Immature natural killer cell (primary cell): ENCODE results near the gene TIMM17A. TPM values are rescaled to one million over a fixed set of nuclear protein-coding genes. Genes with fewer than 3 reads are reported as not detected.
"Not testable (repeated sequence)": the region's sequence is repeated elsewhere in the genome, so short reads cannot be mapped to it uniquely, and the experiment has no call there.

Source experiments
- DNase-seq, 3 donors: peaks; one replicate each; pipeline ENCODE4 v3.0.0; 2022; ENCODE audit warnings: mixed read lengths in 1 of 3
- H3K27ac Mint-ChIP-seq, 6 donors: one replicate each; pipeline ENCODE4 v1.8.0; 2020; ENCODE audit warnings: mixed read lengths in 6 of 6, mild to moderate bottlenecking in 5 of 6, inconsistent platforms in 4 of 6, moderate library complexity in 3 of 6
- H3K27me3 Mint-ChIP-seq, 3 donors: one replicate each; pipeline ENCODE4 v1.8.0; 2020 to 2021; ENCODE audit warnings: low read depth in 3 of 3, mild to moderate bottlenecking in 3 of 3, mixed read lengths in 3 of 3, moderate library complexity in 3 of 3, inconsistent platforms in 1 of 3
- H3K36me3 Mint-ChIP-seq, 3 donors: one replicate each; pipeline ENCODE4 v1.8.0; 2020; ENCODE audit warnings: mixed read lengths in 3 of 3, inconsistent platforms in 2 of 3, mild to moderate bottlenecking in 2 of 3
- H3K4me1 Mint-ChIP-seq, 2 donors: one replicate each; pipeline ENCODE4 v1.8.0; 2020; ENCODE audit warnings: inconsistent platforms in 2 of 2, mild to moderate bottlenecking in 2 of 2, mixed read lengths in 2 of 2, moderate library complexity in 1 of 2
- H3K4me3 Mint-ChIP-seq, 5 donors: one replicate each; pipeline ENCODE4 v1.8.0; 2020; ENCODE audit warnings: mild to moderate bottlenecking in 5 of 5, mixed read lengths in 5 of 5, inconsistent platforms in 3 of 5, moderate library complexity in 3 of 5
- H3K9me3 Mint-ChIP-seq, 6 donors: one replicate each; pipeline ENCODE4 v1.8.0; 2020; ENCODE audit warnings: mild to moderate bottlenecking in 6 of 6, mixed read lengths in 6 of 6, inconsistent platforms in 4 of 6, moderate library complexity in 3 of 6
- polyA plus RNA-seq, 3 donors: library from polyadenylated mRNA; unstranded; fragments of 300-500 nt; fragmentation: Illumina TruSeq; gene quantifications; one replicate each; pipeline ENCODE4 v1.2.3, GENCODE V29; 2021

Gene TIMM17A
- polyA plus RNA-seq, 3 donors from 2014 or later, result 34.3 to 42.9 (median 34.7) TPM

DNA sequence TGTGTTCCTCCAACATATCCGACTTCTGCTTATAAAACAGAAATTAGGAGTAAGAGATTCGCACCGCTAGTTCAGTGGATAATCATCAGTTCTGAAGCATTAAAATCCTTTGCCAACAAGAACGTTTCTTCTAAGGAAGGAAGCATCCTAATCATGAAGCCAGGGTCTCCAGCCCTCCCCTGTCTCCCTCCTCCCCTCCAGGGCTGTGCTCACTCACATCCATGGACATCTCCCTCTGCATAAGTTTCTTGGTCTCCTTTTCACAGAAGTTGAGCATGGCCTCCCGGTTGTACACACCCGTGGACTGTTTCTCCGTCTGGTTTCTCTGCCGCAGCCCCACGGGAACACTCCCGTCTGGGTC lies 9.5 kb upstream of the TIMM17A start:
- Mint-ChIP-seq H3K36me3 (no peaks in the 10 kb centered on the region), H3K4me1 (peaks cover 9% of the 10 kb centered on the region in 2 donors), H3K27ac (no peak overlapping the region), H3K9me3 (no peaks in the 10 kb centered on the region), H3K4me3 (peak overlapping the region in 1 of 5 donors; percentile 69), H3K27me3 (peaks cover 21 to 23% (median 21%) of the 10 kb centered on the region in 3 donors)
- DNase-seq, result no peak

DNA sequence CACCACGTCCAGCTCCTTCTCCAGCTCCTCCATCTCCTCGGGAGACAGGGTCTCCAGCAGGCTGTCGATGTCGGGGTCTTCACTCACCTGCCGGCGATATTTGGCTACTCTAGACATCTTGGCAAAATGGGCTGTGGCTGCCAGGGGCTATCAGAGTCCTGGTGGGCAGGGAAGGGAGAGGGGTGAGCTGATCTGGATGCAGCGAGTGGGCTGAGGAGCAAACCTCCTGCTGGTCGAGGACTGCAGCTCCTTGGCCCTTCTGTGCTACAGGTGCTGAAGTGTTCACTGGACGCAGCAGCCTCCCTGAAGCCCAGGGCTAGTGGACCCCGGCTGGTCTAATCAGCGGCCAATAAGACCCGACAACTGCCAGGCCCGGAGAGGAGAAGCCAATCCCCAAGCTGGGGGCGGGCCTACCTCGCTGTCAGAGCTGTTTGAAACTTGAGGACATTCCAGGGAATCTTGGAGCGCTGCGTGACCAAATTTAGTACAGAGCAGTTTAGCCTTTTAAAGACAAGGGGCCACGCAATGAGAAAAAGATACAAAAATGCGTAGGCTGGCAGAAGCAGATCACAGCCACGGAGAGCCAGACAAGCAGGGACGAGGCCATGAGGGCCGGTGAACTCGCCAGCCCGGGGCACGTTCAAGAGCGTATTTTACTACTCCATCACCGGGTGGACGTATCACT lies 8.9 kb upstream of the TIMM17A start, which contains the start of gene LMOD1:
Gene LMOD1 (minus strand): TSS at position 325 of the 685 bp plus-strand sequence. CDS start 208 bp downstream, at position 117.
- peak within 1 kb of the TSS in 3 of 5 donors; percentile 53 to 69 (median 56) for H3K4me3 Mint-ChIP-seq
- H3K27me3 Mint-ChIP-seq, result peaks cover 21 to 22% (median 21%) of the 10 kb centered on the region in 3 donors
- no peaks in the 10 kb centered on the region for H3K36me3 Mint-ChIP-seq

DNA sequence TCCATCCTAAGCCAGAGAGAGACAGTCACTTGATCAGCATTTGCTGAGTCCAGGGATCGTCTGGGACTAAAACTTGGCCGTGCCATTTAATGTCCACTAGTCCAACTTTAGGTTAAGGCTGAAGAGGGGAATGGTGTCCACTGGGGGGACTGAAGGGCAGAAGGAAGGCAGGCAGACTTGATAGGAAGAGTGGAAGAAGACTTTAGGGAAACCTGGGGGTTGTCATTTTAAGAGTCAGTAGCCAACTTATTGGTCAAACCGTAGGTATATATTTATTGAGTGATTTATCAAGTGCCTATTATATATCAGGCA lies 7.7 kb upstream of the TIMM17A start:
- Mint-ChIP-seq H3K36me3 (no peaks in the 10 kb centered on the region), H3K9me3 (no peaks in the 10 kb centered on the region), H3K27ac (no peak overlapping the region), H3K27me3 (peaks cover 21% of the 10 kb centered on the region in 3 donors), H3K4me1 (peaks cover 9% of the 10 kb centered on the region in 2 donors), H3K4me3 (peak overlapping the region in 1 of 5 donors; percentile 30)
- DNase-seq, result no peak

More for the DNA sequence above, 8.9 kb upstream of the TIMM17A start, which contains the start of gene LMOD1:
- Mint-ChIP-seq H3K9me3 (no peaks in the 10 kb centered on the region), H3K27ac (no peak within 1 kb of the TSS), H3K4me1 (peaks cover 9% of the 10 kb centered on the region in 2 donors)
- no peak for DNase-seq

DNA sequence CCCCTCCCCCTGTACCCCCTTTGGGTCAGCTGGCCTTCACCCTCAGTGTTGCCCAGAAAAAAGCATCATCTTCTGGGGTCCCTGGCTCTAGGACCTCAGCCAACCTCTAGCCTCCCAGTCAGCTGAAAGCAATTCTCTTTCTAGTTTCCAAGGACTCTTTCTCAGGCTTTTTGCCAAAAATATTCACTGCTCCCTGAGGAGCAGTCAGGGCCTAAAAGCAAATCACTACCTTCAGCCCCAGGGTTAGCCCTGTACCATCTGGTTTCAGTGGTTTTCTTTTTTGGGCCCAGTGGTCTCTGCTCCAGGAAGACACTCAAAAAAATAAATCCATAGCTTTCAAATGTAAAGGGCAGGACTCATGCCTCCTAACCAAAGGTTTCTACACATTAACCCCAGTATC lies 5.8 kb upstream of the TIMM17A start:
- Mint-ChIP-seq H3K4me3 (no peak overlapping the region), H3K27ac (no peak overlapping the region), H3K4me1 (peaks cover 12% of the 10 kb centered on the region in 2 donors)

DNA sequence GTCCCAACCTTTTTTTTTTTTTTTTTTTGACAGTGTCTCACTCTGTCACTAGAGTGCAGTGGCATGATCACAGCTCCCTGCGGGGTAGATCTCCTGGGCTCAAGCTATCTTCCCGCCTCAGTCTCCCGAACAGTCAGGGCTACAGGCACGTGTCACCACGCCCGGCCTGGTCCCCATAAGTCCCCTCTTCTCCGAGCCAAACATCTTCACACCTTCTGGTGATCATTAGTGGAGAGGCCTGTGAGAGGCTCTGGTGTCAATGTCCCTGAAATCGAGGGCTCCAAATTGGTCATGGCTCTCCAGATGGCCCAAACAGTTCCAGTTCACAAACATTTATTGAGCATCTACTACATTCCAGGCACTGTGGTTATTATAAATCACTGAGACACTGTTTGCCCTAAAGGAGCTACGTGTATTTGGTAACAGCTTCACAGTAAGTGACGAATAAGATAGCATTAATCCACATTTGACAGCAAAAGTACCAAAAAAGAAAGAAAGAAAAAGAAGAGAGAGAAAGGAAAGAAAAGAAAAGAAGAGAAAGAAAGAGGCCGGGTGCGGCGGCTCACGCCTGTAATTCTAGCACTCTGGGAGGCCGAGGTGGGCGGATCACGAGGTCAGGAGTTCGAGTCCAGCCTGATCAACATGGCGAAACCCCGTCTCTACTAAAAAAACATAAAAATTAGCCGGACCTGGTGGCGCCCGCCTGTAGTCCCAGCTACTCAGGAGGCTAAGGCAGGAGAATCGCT lies 867 bp upstream of the TIMM17A start:
- DNase-seq, result no peak
- Mint-ChIP-seq H3K9me3 (no peaks in the 10 kb centered on the region), H3K27me3 (peaks cover 13 to 17% (median 16%) of the 10 kb centered on the region in 3 donors), H3K27ac (peak overlapping the region; percentile 88 to 98 (median 97)), H3K4me1 (peaks cover 28 to 30% of the 10 kb centered on the region in 2 donors), H3K36me3 (peaks cover 0 to 5% (median 0%) of the 10 kb centered on the region in 3 donors), H3K4me3 (peak overlapping the region; percentile 97 to 99 (median 98))

More for the DNA sequence above, 5.8 kb upstream of the TIMM17A start:
- no peaks in the 10 kb centered on the region for H3K9me3 Mint-ChIP-seq
- no peaks in the 10 kb centered on the region for H3K36me3 Mint-ChIP-seq
- H3K27me3 Mint-ChIP-seq, result peaks cover 24% of the 10 kb centered on the region in 3 donors
- DNase-seq, result no peak

DNA sequence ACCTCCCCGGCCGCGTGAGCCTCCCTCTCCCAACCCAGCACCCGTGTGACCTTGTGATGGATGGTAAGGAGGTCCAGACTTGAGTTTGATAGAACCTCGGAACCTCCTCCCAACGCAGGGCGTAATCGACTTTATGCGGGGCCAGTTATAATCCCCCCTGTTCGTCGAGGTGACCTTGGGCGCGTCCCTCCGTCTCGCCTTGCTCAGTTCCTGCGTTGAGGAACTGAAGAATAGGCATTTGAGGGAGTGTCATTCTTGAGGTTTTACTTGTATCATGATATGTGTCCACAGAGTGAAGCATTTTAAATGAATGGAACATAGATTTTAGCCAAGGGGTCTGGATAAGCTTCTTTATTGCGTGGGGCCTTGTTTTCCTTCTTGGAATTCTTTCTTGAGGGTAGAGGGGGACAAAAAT lies 433 bp downstream of the TIMM17A start:
- H3K4me3 Mint-ChIP-seq, result peak overlapping the region; percentile 97 to 99 (median 98)
- no peak for DNase-seq
- H3K27me3 Mint-ChIP-seq, result peaks cover 13 to 16% (median 13%) of the 10 kb centered on the region in 3 donors
- H3K27ac Mint-ChIP-seq, result peak overlapping the region; percentile 88 to 98 (median 97)
- H3K4me1 Mint-ChIP-seq, result peaks cover 30 to 31% of the 10 kb centered on the region in 2 donors
- H3K9me3 Mint-ChIP-seq, result no peaks in the 10 kb centered on the region
- peaks cover 0 to 10% (median 3%) of the 10 kb centered on the region in 3 donors for H3K36me3 Mint-ChIP-seq

DNA sequence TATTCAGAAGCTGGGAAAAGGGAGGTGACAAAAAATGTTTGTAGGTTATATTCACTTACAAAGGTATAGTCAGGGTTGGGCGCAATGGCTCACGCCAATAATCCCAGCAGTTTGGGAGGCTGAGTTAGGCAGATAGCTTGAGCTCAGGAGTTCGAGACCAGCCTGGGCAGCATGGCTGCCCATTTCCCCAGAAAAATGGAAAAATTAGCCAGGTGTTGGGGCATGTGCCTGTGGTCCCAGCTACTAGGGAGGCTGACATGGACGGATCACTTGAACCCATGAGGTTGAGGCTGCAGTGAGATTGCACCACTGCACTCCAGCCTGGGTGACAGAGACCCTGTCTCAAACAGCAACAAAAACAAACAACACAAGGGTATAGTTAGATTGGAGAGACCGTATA lies 3.0 kb downstream of the TIMM17A start:
- Mint-ChIP-seq H3K4me1 (peaks cover 30 to 31% of the 10 kb centered on the region in 2 donors), H3K27me3 (peaks cover 13 to 16% (median 13%) of the 10 kb centered on the region in 3 donors), H3K27ac (peak overlapping the region in 1 of 6 donors; percentile 42), H3K9me3 (no peaks in the 10 kb centered on the region), H3K36me3 (peaks cover 5 to 23% (median 11%) of the 10 kb centered on the region in 3 donors), H3K4me3 (no peak overlapping the region)
- no peak for DNase-seq

DNA sequence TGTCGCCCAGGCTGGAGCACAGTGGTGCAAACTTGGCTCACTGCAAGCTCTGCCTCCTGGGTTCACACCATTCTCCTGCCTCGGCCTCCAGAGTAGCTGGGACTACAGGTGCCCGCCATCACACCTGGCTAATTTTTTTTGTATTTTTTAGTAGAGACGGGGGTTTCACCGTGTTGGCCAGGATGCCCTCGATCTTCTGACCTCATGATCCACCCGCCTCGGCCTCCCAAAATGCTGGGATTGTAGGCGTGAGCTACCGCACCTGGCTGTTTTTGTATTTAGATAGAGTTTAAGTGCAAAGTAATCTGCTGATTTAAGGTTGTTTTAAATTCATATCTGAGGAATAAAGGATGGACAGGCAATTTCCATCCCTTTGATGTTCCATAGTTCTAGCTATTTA lies 7.1 kb downstream of the TIMM17A start:
- H3K4me1 Mint-ChIP-seq, DNase-seq, H3K9me3 Mint-ChIP-seq, H3K27me3 Mint-ChIP-seq, H3K4me3 Mint-ChIP-seq, H3K27ac Mint-ChIP-seq: not testable (repeated sequence)
- H3K36me3 Mint-ChIP-seq, result peaks cover 8 to 48% (median 15%) of the 10 kb centered on the region in 3 donors

DNA sequence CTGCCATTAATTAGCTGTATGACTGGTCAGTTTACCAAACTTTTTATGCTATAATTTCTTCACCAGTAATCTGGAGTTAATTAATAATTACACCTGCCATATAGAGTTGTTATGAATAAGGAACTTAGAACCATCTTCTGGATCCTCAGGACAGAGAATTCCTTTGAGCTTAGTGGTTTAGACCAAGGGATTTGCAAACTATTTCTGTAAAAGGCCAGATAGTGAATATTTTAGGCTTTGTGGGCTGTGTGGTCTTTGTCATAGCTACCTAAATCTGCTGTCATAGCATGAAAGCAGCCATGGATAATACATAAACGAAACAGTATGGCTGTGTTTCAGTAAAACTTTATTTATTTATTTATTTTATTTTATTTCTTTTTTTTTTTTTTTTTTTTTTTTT lies 9.0 kb downstream of the TIMM17A start:
- DNase-seq, result no peak
- H3K27me3 Mint-ChIP-seq, result no peaks in the 10 kb centered on the region
- H3K36me3 Mint-ChIP-seq, result peaks cover 17 to 47% (median 19%) of the 10 kb centered on the region in 3 donors
- H3K4me1 Mint-ChIP-seq, result peaks cover 0 to 3% of the 10 kb centered on the region in 2 donors
- no peak overlapping the region for H3K27ac Mint-ChIP-seq
- no peak overlapping the region for H3K4me3 Mint-ChIP-seq
- no peaks in the 10 kb centered on the region for H3K9me3 Mint-ChIP-seq

DNA sequence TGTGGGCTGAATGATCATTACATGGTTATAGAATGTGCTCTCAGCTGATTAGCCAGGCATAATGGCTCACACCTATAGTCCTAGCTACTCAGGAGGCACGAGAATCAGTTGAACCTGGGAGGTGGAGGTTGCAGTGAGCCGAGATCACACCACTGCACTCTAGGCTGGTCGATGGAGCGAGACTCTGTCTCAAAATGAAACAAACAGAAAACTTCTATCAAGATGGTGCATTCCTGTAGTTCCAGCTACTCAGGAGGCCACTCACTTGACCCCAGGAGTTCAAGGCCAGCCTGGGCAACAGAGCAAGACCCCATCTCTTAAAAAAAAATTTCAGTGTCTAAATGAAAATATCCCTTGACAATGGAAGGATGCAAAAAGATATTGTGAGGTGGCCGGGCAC lies 10.9 kb downstream of the TIMM17A start:
- Mint-ChIP-seq H3K27ac (no peak overlapping the region), H3K4me1 (no peaks in the 10 kb centered on the region), H3K36me3 (peaks cover 16 to 49% (median 25%) of the 10 kb centered on the region in 3 donors), H3K27me3 (no peaks in the 10 kb centered on the region), H3K4me3 (no peak overlapping the region), H3K9me3 (no peaks in the 10 kb centered on the region)
- DNase-seq, result no peak

DNA sequence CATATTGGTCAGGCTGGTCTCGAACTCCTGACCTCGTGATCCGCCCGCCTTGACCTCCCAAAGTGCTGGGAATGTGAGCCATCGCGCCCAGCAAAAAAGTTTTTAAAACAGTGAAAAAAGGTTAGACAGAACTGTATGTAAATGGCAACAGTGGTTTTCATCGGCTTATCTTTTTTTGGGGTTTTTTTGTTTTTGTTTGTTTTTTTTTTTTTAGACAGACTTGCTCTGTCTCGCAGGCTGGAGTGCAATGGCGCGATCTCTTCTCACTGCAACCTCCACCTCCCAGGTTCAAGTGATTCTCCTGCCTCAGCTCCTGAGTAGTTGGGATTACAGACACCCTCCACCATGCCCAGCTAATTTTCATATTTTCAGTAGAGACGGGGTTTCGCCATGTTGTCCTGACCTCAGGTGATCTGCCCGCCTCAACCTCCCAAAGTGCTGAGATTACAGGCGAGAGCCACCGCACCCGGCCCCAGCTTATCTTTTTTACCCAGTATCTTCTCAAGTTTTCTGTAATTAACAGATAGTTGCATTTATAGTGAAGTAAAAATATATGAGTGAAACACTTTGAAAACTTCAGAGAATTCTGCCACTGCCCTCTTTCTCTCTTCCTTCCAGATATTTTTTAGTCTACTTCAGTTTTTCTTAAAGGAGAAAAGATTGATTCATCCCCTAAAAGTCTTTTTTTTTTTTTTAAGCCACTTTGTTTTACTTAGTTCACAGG lies 13.1 kb downstream of the TIMM17A start:
- Mint-ChIP-seq H3K9me3 (no peaks in the 10 kb centered on the region), H3K4me3 (no peak overlapping the region), H3K36me3 (peaks cover 8 to 38% (median 20%) of the 10 kb centered on the region in 3 donors), H3K27ac (no peak overlapping the region), H3K27me3 (peaks cover 0 to 3% (median 1%) of the 10 kb centered on the region in 3 donors), H3K4me1 (no peaks in the 10 kb centered on the region)
- no peak for DNase-seq

DNA sequence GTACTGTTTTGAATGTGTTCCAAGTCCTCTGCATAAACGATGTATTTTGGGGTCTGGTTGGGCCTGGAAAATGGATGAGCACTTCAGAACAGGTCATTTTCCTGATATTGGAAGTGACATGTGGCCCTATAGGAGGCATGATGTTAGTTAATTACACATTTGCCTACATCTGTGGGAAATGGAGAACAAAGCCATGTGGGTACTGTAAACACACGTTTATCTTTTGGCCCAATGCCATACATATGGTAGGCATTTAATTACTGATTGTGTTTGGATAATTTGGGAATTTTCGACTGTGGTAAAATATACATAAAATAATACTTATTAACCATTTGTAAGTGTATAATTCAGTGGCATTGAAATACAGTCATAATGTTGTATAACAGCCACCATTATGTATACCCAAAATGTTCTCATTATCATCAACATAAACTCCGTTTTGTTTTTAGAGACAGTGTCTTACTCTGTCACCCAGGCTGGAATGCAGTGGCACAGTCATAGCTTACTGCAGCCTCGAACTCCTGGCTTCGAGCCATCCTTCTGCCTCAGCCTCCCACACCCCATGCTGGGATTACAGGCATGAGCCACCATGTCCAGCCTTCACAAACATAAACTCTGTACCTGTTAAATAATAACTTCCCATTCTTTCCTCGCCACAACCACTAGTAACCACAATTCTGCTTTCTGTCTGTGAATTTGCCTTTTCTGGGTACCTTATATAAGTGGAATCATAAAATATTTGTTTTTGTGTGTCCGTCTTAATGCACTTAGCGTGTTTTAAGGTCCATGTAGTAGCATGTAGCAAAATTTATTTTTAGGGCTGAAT lies 15.2 kb downstream of the TIMM17A start:
- peaks cover 4 to 25% (median 17%) of the 10 kb centered on the region in 3 donors for H3K36me3 Mint-ChIP-seq
- DNase-seq, result no peak
- H3K9me3 Mint-ChIP-seq, result no peaks in the 10 kb centered on the region
- H3K27me3 Mint-ChIP-seq, result peaks cover 0 to 3% (median 1%) of the 10 kb centered on the region in 3 donors
- H3K27ac Mint-ChIP-seq, result peak overlapping the region in 1 of 6 donors; percentile 40
- H3K4me3 Mint-ChIP-seq, result no peak overlapping the region
- no peaks in the 10 kb centered on the region for H3K4me1 Mint-ChIP-seq

DNA sequence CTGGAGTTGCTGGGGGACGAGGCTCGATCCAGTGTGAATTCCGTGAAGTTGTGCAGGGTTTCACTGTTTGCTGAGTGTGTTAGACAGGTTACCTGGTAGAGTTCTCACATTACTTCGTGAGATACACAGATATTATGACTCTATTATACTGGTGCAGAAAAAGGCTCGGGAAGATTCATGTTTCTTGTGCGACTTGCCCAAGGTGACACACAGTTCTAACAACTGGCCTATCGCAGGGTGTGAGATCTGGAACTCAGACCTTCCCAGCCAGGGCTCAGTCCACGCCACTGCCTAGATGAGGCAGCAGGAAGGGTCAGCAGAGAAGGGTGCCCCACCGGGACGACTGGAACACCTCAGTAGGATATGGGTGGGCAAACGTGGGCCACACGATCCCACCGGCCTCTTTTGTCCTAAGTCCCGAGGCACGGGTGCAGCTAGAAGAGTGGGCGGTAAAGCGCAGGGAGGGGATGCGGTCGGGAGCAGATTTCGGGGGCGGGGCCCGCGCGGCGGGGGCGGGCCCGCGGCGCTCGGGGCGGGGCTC lies 26.8 kb downstream of the TIMM17A start:
- Mint-ChIP-seq H3K9me3 (no peaks in the 10 kb centered on the region), H3K27me3 (peaks cover 3 to 6% (median 4%) of the 10 kb centered on the region in 3 donors), H3K36me3 (no peaks in the 10 kb centered on the region), H3K4me1 (peaks cover 24 to 32% of the 10 kb centered on the region in 2 donors), H3K4me3 (peak overlapping the region; percentile 94 to 96 (median 95)), H3K27ac (peak overlapping the region; percentile 81 to 93 (median 92))
- peak in 1 of 3 donors; percentile 66 for DNase-seq
